Hematopoietic multipotent progenitor cell (in vitro differentiated cells): ENCODE results near the gene EPB41L4A. TPM values are rescaled to one million over a fixed set of nuclear protein-coding genes. Genes with fewer than 3 reads are reported as not detected.
A peak's percentile ranks its signal among the peaks of the same experiment; 100 is the strongest.

Experiments used
- DNase-seq, 3 donors: peaks; one replicate each; pipeline ENCODE4 v3.0.0-alpha.2; 2011 to 2015; ENCODE audit warnings: low read depth in 2 of 3, low spot score in 2 of 3
- total RNA-seq: library from RNA; depleted of rRNA; stranded (reverse); fragments of >200 nt; gene quantifications from one replicate; pipeline ENCODE4 v1.2.3, GENCODE V29; 2012

The EPB41L4A gene
- total RNA-seq, 1 donor: under 0.01 TPM

GRCh38 chr5:112174959-112175594 lies 244.0 kb downstream of the EPB41L4A start:
- peak; percentile 17 to 70 (median 46) for DNase-seq

DNA sequence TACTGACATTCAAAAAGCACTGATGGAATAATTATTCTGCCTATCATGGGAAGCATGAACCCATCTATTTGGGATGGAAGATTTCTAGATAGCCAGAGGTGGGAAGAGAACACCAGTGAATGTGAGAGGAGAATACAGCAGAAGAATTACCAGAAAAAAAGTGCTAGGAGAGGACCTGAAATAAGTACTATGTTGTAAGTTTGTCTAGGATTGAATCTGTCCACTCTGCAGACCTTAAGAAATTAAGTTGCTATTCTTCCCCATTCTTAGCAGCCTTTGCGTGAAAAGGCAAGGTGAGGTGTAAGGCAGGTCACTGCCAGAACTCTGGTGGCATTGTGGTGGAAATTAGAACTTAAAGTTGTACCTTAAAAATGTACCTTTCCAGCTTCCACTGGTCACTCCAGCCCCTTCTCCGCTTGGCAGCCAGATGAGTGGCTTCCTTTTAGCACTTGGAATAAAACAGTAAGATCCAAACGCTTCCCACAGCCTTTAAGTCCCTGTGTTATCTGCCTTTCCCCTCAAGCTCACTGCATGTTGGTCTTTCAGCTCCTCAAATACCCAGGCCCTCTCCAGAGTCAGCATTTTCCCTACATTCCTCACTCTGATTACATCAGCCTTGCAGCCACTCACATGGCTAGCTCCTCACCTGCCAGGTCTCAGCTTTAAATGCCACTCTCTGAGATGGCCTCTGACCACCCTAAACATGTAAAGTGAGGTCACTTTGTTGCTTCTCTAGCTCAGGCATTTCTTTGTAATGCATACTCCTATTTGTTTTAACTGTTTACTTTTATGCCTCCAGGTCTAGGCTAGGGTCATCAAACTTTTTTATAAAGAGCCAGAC lies 253.0 kb downstream of the EPB41L4A start:
- DNase-seq: no peak

- no peak for DNase-seq
Observed at GRCh38 chr5:112165399-112165798, 253.7 kb downstream of the EPB41L4A start.

- no peak for DNase-seq
Observed at GRCh38 chr5:112163435-112163834, 255.6 kb downstream of the EPB41L4A start.

GRCh38 chr5:112161392-112161748 lies 257.7 kb downstream of the EPB41L4A start:
- peak in 1 of 3 donors; percentile 12 for DNase-seq

DNA sequence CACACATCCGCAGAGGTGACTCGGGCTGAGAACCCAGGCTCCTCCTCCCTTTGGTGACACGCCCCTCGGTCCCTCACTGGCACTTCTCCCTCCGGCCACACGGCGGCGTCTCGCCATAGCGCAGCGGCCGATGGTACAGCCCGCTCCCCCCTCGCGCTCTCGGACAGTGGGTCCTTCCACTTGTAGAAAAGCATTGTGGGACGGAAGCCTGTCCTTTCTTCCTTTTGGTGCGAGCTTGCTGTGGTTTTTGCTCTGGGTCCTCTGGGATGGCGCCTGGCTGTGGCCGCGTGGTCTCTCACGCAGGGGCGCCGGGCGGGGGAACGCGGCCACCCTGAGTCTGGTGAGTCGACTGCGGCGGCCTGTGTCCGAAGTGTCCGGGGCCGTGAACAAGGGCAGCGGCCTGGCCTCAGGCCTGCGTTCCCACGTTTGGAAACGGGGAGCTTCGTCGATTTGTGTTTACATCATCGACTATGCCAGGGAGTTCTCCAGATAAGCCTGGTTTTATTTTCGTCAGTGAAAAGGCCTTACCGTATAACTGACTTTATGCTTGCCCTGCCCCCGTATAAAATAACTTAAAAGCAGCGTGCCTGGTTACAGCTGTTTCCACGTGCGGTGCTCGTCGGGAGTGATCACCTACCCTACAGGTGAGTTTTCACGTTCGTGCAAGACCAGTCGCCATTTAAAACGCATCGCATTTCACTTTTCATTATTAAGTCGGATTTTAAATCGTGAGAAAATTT lies 258.3 kb downstream of the EPB41L4A start:
- peak; percentile 85 to 93 (median 90) for DNase-seq

GRCh38 chr5:112159435-112159834 lies 259.6 kb downstream of the EPB41L4A start:
- no peak for DNase-seq

DNA sequence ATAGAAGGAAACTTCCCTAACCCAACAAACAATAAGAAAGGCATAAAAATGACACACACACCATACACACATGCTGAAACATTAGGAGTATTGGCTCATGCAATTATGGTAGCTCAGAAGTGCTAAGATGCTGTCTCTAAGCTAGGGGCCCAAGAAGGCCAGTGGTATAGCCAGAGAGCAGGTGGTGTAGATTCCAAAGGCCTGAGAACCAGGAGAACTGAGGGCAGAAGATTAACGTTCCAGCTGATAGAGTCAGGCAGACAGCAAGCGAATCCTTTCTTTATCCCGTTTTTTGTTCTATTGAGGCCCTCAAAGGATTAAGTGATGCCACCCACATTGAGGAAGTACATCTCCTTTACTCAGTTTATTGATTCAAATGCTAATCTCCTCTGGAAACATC lies 262.9 kb downstream of the EPB41L4A start:
- no peak for DNase-seq

- DNase-seq: no peak
Observed at GRCh38 chr5:112154940-112155686, 264.0 kb downstream of the EPB41L4A start.

DNA sequence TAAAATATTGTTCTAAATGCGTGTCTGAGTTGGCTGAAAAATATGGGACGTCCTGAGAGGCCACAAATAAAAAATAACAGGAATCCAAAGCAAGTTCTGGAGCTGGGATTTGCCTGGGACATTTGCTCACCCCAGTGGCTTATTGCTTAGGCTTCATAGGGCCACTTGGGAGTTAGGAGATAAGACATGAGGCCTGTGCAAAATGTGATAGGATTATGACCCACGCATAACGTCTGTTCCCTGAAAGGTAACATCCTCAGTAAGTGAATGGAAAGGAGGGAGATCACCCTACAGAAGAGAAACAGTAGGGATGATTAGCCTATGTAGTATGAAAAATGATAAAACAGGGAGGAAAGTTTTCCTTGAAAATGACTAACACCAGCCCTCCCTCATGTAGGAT lies 269.4 kb downstream of the EPB41L4A start:
- DNase-seq: no peak

- peak; percentile 21 to 84 (median 54) for DNase-seq
Observed at GRCh38 chr5:112146323-112147226, 272.5 kb downstream of the EPB41L4A start.

DNA sequence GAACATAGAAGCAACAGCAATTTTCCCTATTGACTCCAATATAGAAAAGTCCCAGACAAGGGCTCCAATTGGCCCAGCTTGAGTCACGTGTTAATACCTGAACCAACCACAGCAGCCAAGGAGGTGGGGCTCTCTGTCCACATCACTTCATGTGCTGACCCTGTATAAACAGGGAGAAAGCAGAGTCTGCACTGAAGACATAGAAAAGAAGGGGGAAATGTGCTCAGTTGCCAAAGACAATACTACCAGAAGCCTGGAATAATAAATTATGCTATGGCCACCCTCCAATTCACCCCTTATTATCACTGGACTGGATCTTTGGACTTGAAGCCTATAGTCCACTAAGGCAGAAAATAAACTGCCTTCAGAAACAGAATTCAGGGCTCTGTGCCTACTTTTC lies 275.4 kb downstream of the EPB41L4A start:
- no peak for DNase-seq

DNA sequence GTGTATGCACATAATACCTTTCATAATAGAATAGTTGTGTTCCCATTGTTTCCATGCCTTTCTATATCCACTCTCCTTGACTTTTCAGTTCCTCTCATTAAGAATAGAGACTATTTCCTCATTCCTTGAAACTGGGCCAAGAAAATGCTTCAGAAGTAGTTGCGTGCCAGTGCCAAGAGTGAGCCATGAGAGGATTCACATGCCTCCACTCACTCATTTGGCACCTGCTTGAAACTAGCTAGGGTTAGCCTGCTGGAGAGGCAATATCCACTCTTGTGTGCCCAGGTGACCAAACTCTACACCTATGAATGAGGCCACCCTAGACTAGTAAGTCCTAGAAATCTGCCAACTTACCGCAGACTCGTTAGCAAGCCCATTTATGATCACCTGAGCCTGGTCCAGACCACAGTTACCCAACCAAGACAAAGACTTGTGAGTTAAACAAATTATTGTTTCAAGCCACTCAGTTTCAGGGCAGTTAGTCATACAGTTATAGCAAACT lies 276.3 kb downstream of the EPB41L4A start:
- DNase-seq: no peak

DNA sequence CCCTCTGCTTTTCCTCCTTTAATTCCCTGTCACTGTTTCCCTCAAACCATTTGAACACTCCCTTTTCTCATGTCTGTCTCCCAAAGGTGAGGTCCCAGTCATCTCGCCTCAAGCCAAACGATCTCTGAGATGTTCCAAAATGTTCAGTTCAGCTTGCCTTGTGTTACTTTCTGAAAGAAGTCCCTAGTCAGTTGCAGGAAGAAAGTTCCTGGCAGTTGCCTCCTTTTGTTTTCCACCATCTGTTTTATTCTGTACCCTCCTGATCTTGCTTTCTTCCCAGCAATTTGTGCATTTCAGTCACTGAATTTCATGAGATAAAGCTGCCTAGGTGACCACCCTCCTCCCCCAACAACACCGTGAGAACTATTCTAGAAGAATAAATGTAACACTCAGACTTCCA lies 277.5 kb downstream of the EPB41L4A start:
- no peak for DNase-seq

DNA sequence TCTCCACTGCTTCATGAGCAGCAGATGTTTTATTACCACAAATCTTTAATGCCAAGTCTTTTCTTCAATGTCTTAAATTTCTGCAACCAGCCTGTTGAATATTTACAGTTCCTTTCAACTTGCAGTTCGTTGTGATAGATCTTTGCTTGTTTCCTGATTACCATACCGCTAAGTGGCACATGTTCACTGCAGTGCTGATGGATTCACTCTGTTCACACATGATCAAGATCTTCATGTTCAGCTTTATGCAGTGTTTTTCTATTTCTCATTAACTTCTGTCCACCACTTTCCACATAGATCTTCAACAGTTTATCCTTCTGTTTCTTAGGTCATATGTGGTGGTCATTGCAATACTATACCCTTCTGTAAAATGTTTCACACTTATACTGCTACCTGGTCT lies 280.6 kb downstream of the EPB41L4A start:
- no peak for DNase-seq

- no peak for DNase-seq
Observed at GRCh38 chr5:112136773-112137172, 282.3 kb downstream of the EPB41L4A start.

DNA sequence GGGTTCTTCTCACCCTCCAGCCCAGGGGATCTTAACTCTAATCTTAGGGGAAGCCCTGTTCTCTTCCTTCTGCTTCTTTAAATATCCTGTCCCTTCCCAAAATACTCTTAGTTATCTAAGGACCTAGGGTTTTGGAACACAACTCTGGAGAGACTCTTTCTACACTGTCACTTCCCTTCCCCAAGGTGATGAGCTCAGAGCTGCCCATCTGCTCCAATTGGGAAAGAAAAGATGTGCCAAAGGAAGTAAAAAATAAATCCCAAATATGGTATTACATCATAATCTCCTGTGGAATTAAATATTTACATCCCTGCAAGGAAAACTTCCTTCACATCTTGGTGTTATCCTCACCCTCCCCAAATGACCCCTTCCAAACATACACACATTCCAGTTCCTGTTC lies 291.2 kb downstream of the EPB41L4A start:
- DNase-seq: no peak

DNA sequence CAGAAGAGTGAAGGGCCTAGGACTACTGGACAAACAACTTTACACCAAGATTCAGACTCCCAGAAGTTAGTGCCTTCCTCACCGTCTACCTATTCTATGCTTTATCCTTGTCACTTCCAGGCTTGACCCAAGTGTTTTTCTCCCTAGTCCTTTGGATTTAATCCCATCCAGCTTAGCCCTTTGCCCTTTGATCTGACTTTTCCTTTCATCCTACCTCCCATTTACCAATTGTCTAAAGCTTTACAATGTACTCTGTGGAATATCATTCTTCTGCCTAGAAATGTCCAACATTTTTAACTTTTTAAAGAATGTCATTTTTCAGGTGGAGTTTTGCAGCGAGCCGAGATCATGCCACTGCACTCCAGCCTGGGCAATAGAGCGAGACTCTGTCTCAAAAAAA lies 292.1 kb downstream of the EPB41L4A start:
- DNase-seq: no peak

DNA sequence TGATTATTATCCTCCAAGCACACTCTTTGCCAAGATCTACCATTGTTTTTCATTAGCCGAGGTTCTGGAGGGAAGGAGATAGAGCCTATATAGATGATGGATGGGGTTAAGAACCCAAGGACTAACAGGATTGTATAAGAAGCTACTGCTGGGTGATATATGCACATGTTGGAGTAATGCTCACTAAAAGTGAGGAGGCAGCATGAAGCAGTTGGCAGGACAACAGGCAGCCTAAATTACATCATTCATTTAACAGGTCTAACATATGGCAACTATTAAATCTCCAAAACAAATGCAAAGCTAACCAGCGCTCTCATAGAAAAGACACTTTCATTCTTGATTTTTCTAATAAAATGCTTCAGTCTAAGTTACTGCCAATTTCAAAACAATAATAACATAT lies 293.2 kb downstream of the EPB41L4A start:
- no peak for DNase-seq

- DNase-seq: peak in 1 of 3 donors; percentile 6
Observed at GRCh38 chr5:112124788-112125187, 294.3 kb downstream of the EPB41L4A start.
